DOHH2 (cell line): Measurements from ENCODE around the gene LETM1.
A peak's percentile ranks its signal among the peaks of the same experiment; 100 is the strongest.

Source experiments
- H3F3A ChIP-seq: fragments of 200-600 bp; sonication (generic), shearing (Covaris generic); 2 replicates; pipeline ENCODE4 v1.6.0; 2016; ENCODE audit warnings: antibody characterized with exemption, mild to moderate bottlenecking; ENCODE audit not compliant: control insufficient read depth, insufficient read depth
- H3K27ac ChIP-seq: fragments of 200-600 bp; sonication (generic); 2 replicates; pipeline ENCODE4 v1.5.1; 2014; ENCODE audit warnings: low read depth, mild to moderate bottlenecking, low read length, moderate library complexity
- H3K27me3 ChIP-seq: fragments of 200-600 bp; sonication (generic); 2 replicates; pipeline ENCODE4 v1.6.1; 2014; ENCODE audit warnings: mild to moderate bottlenecking, low read length, mixed read lengths; ENCODE audit not compliant: control insufficient read depth
- H3K36me3 ChIP-seq: fragments of 200-600 bp; sonication (generic); 2 replicates; pipeline ENCODE4 v1.6.1; 2014; ENCODE audit warnings: mild to moderate bottlenecking, low read length, moderate library complexity, mixed read lengths; ENCODE audit not compliant: control insufficient read depth
- H3K4me1 ChIP-seq: fragments of 200-600 bp; sonication (generic); 2 replicates; pipeline ENCODE4 v1.6.1; 2014; ENCODE audit warnings: mild to moderate bottlenecking, low read length, mixed read lengths; ENCODE audit not compliant: control insufficient read depth
- H3K4me2 ChIP-seq: fragments of 200-600 bp; sonication (generic); 2 replicates; pipeline ENCODE4 v1.6.0; 2014; ENCODE audit warnings: mild to moderate bottlenecking, low read length, moderate library complexity
- H3K4me3 ChIP-seq: fragments of 200-600 bp; sonication (generic); 2 replicates; pipeline ENCODE4 v1.5.1; 2014; ENCODE audit warnings: mild to moderate bottlenecking, low read length, mixed read lengths
- H3K79me2 ChIP-seq: fragments of 200-600 bp; sonication (generic); 2 replicates; pipeline ENCODE4 v1.6.1; 2014; ENCODE audit warnings: mild to moderate bottlenecking, low read length, mixed read lengths; ENCODE audit not compliant: control insufficient read depth
- H3K9me2 ChIP-seq: fragments of 200-600 bp; sonication (generic); replicated peaks from 2 replicates; pipeline ENCODE4 v1.6.1; 2014; ENCODE audit warnings: mild to moderate bottlenecking, low read length, mixed read lengths; ENCODE audit not compliant: control insufficient read depth
- H3K9me3 ChIP-seq: fragments of 200-600 bp; sonication (generic); 2 replicates; pipeline ENCODE4 v1.6.1; 2014; ENCODE audit warnings: antibody characterized with exemption, low read length, mixed read lengths; ENCODE audit not compliant: control insufficient read depth, insufficient read depth
- H4K20me1 ChIP-seq: fragments of 200-600 bp; sonication (generic); 2 replicates; pipeline ENCODE4 v1.6.0; 2014; ENCODE audit warnings: low read depth, mild to moderate bottlenecking, antibody characterized with exemption, low read length, moderate library complexity; ENCODE audit not compliant: control insufficient read depth, insufficient read depth
- CTCF ChIP-seq: fragments of 200-600 bp; sonication (generic); IDR thresholded peaks from one replicate; pipeline ENCODE4 v1.5.1; 2014; ENCODE audit warnings: antibody characterized with exemption, mild to moderate bottlenecking, low read depth, low read length; ENCODE audit not compliant: poor library complexity, severe bottlenecking
- EZH2phosphoT487 ChIP-seq: fragments of 200-600 bp; sonication (generic); IDR thresholded peaks from 2 replicates; pipeline ENCODE4 v1.6.1; 2017; ENCODE audit warnings: borderline replicate concordance, mild to moderate bottlenecking, antibody characterized with exemption, low read length, moderate library complexity, mixed read lengths

The LETM1 gene

GRCh38 chr4:1809754-1810502, 46.0 kb downstream of the LETM1 start:
- no peaks in the 10 kb centered on the region for H3K79me2 ChIP-seq
- no peaks in the 10 kb centered on the region for H3K9me2 ChIP-seq
- no peaks in the 10 kb centered on the region for H3K9me3 ChIP-seq
- H3K4me3 ChIP-seq: no peak overlapping the region
- peaks cover 26% of the 10 kb centered on the region for H3K36me3 ChIP-seq
- no peaks in the 10 kb centered on the region; the same call in 1 of the 2 replicates for H3K4me1 ChIP-seq
- no peaks in the 10 kb centered on the region for H3K27me3 ChIP-seq
- 0 out of 2 replicates have a peak, but pooled peaks cover 4% of the 10 kb centered on the region for H4K20me1 ChIP-seq
- no peak overlapping the region for H3K4me2 ChIP-seq
- no peak overlapping the region for H3K27ac ChIP-seq
- no peaks in the 10 kb centered on the region; the same call in 1 of the 2 replicates for H3F3A ChIP-seq
- TF ChIP-seq CTCF (peak; percentile 98), EZH2phosphoT487 (no peak)

DNA sequence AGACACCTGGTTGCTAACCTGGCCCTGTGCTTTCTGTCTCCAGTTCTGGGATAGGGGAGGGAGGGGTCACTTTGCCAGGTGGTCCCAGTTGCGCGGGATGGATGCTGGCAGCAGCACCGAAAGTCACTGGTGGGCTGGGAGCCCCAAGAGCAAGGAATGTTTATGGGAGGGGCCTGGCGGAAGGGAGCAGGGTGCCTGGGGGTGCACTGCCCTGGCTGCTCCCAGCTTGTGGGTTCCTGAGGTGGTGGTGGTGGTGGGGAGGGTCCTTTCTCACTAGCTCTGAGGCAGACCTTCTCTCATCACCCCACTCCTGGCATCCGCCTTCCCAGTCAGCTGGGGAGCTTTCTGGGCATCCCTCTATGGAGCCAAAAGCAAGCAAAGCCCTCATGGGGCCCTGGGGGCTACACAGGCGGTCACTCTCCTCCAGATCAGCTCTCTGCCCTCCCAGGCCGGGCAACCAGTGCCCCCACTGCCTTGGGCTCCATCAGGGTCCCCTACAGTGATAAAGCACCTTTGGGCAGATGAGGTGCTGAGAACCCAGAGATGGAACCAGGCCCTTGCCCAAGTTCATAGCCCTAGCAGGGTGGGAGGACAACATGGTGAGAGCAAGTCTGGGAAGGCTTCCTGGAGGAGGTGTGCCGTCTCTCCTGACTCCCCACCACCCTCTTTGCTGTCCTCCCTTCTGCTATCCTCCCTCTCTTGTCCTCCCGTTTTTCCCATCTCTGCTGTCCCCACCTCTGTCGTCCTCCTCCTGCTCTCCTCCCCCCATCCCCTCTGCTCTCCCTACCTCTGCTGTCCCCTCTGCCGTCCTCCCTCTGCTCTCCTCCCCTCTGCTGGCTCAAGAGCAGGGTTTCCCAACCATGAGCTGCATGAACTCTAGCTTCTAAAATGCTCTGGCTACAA, 46.9 kb downstream of the LETM1 start:
- Histone ChIP-seq H3F3A (no peaks in the 10 kb centered on the region; the same call in 1 of the 2 replicates), H3K9me2 (no peaks in the 10 kb centered on the region), H3K36me3 (peaks cover 18% of the 10 kb centered on the region; the same call in 1 of the 2 replicates), H3K4me2 (no peak overlapping the region), H3K4me3 (no peak overlapping the region), H3K79me2 (no peaks in the 10 kb centered on the region), H3K27ac (no peak overlapping the region), H3K27me3 (no peaks in the 10 kb centered on the region), H4K20me1 (0 out of 2 replicates have a peak, but pooled peaks cover 4% of the 10 kb centered on the region), H3K9me3 (no peaks in the 10 kb centered on the region), H3K4me1 (no peaks in the 10 kb centered on the region; the same call in 1 of the 2 replicates)
- TF ChIP-seq EZH2phosphoT487 (no peak), CTCF (no peak)

DNA sequence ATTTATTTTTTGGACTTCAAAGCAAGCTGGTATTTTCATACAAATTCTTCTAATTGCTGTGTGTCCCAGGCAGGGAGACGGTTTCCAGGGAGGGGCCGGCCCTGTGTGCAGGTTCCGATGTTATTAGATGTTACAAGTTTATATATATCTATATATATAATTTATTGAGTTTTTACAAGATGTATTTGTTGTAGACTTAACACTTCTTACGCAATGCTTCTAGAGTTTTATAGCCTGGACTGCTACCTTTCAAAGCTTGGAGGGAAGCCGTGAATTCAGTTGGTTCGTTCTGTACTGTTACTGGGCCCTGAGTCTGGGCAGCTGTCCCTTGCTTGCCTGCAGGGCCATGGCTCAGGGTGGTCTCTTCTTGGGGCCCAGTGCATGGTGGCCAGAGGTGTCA, 47.6 kb downstream of the LETM1 start:
- Histone ChIP-seq H3K36me3 (peaks cover 10% of the 10 kb centered on the region; the same call in 1 of the 2 replicates), H3K9me2 (no peaks in the 10 kb centered on the region), H3K4me3 (no peak overlapping the region), H3K79me2 (no peaks in the 10 kb centered on the region), H3K9me3 (no peaks in the 10 kb centered on the region), H3F3A (no peaks in the 10 kb centered on the region; the same call in 1 of the 2 replicates), H3K4me1 (no peaks in the 10 kb centered on the region; the same call in 1 of the 2 replicates), H3K4me2 (no peak overlapping the region), H3K27me3 (no peaks in the 10 kb centered on the region), H4K20me1 (0 out of 2 replicates have a peak, but pooled peaks cover 4% of the 10 kb centered on the region), H3K27ac (no peak overlapping the region)
- TF ChIP-seq EZH2phosphoT487 (no peak), CTCF (no peak)
